ENCODE results near the gene CTNNBL1. TPM values are rescaled to one million over a fixed set of nuclear protein-coding genes. Genes with fewer than 3 reads are reported as not detected.

CTNNBL1 gene
- total RNA-seq, 1 donor from 2014 or later: 67.0 TPM

- H3K4me2 ChIP-seq (ENCODE audit: low read length): no peak overlapping the region
- H3K27ac ChIP-seq (ENCODE audit: low read depth, low read length): no peak overlapping the region
- no peaks in the 10 kb centered on the region for H3K9me3 ChIP-seq (ENCODE audit: insufficient read depth, low read depth, low read length)
- peaks cover 8% of the 10 kb centered on the region for H3K36me3 ChIP-seq (ENCODE audit: insufficient read depth, low read length)
- H3K4me1 ChIP-seq (ENCODE audit: insufficient read depth, low read length): no peaks in the 10 kb centered on the region
- Mint-ChIP-seq H3K4me3 (ENCODE audit: unreplicated experiment) (no peak overlapping the region), H3K9me3 (ENCODE audit: unreplicated experiment) (no peaks in the 10 kb centered on the region), H3K27me3 (ENCODE audit: low read depth, unreplicated experiment) (no peaks in the 10 kb centered on the region), H3K36me3 (ENCODE audit: low read depth, unreplicated experiment) (peaks cover 28% of the 10 kb centered on the region), H3K4me1 (ENCODE audit: low read depth, unreplicated experiment) (no peaks in the 10 kb centered on the region), H3K27ac (ENCODE audit: unreplicated experiment) (no peak overlapping the region)
- H3K4me3 ChIP-seq (ENCODE audit: insufficient read depth, low read depth, low read length): no peak overlapping the region
- H3K27me3 ChIP-seq (ENCODE audit: insufficient read depth, low read length): no peaks in the 10 kb centered on the region
- no peak for TF ChIP-seq EZH2 (IDR thresholded peaks at IDR 0.05; ENCODE audit: insufficient read depth, low read length)
- no peak for TF ChIP-seq CTCF (IDR thresholded peaks at IDR 0.05; ENCODE audit: insufficient read depth, low read depth, low read length)
- FAIRE-seq: no peak
- no peak for DNase-seq (ENCODE audit: low read depth)
- H3K79me2 ChIP-seq (ENCODE audit: insufficient read depth, low read length): no peaks in the 10 kb centered on the region
- H2AFZ ChIP-seq (ENCODE audit: low read depth, low read length): no peak overlapping the region
- no peak overlapping the region for H3K9ac ChIP-seq (ENCODE audit: low read length)
- H4K20me1 ChIP-seq (ENCODE audit: insufficient read depth, low read length): no peaks in the 10 kb centered on the region
Measured at GRCh38 chr20:37863289-37863688, 169.5 kb downstream of the CTNNBL1 start.

GRCh38 chr20:37864298-37864697, 170.5 kb downstream of the CTNNBL1 start:
- Histone ChIP-seq H3K9ac (ENCODE audit: low read length) (no peak overlapping the region), H3K27ac (ENCODE audit: low read depth, low read length) (no peak overlapping the region), H3K4me3 (ENCODE audit: insufficient read depth, low read depth, low read length) (no peak overlapping the region), H3K27me3 (ENCODE audit: insufficient read depth, low read length) (no peaks in the 10 kb centered on the region), H3K79me2 (ENCODE audit: insufficient read depth, low read length) (no peaks in the 10 kb centered on the region), H3K4me2 (ENCODE audit: low read length) (no peak overlapping the region), H4K20me1 (ENCODE audit: insufficient read depth, low read length) (no peaks in the 10 kb centered on the region), H3K9me3 (ENCODE audit: insufficient read depth, low read depth, low read length) (no peaks in the 10 kb centered on the region), H3K4me1 (ENCODE audit: insufficient read depth, low read length) (no peaks in the 10 kb centered on the region), H3K36me3 (ENCODE audit: insufficient read depth, low read length) (peaks cover 8% of the 10 kb centered on the region), H2AFZ (ENCODE audit: low read depth, low read length) (no peak overlapping the region)
- TF ChIP-seq CTCF (IDR thresholded peaks at IDR 0.05; ENCODE audit: insufficient read depth, low read depth, low read length) (no peak), EZH2 (IDR thresholded peaks at IDR 0.05; ENCODE audit: insufficient read depth, low read length) (no peak)
- Mint-ChIP-seq H3K36me3 (ENCODE audit: low read depth, unreplicated experiment) (peaks cover 23% of the 10 kb centered on the region), H3K4me1 (ENCODE audit: low read depth, unreplicated experiment) (no peaks in the 10 kb centered on the region), H3K27ac (ENCODE audit: unreplicated experiment) (no peak overlapping the region), H3K9me3 (ENCODE audit: unreplicated experiment) (peaks cover 2% of the 10 kb centered on the region), H3K4me3 (ENCODE audit: unreplicated experiment) (no peak overlapping the region), H3K27me3 (ENCODE audit: low read depth, unreplicated experiment) (no peaks in the 10 kb centered on the region)
- FAIRE-seq (no peak), DNase-seq (ENCODE audit: low read depth) (no peak)

DNA sequence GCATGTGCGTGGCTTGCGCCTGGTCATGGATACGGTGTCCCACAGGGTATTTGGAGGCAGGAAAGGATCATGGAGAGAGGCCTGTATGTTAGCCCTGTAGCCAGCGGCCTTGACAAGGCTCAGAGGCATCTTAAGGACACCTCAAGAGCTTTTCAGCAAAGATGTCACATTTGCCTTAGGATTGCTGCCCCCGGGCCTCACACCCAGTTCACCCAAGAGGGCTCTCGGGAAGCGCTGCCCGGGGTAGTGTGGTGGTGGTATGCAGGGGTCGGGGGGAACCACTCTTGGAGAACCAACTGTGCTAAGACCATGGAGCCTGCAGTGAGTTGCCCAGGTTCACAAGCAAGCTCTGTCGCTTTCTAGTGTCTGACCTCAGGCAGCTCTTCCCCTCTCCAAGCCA, 172.2 kb downstream of the CTNNBL1 start:
- Histone ChIP-seq H3K79me2 (ENCODE audit: insufficient read depth, low read length) (no peaks in the 10 kb centered on the region), H4K20me1 (ENCODE audit: insufficient read depth, low read length) (no peaks in the 10 kb centered on the region), H3K4me1 (ENCODE audit: insufficient read depth, low read length) (no peaks in the 10 kb centered on the region), H3K9ac (ENCODE audit: low read length) (no peak overlapping the region), H3K36me3 (ENCODE audit: insufficient read depth, low read length) (peaks cover 6% of the 10 kb centered on the region), H2AFZ (ENCODE audit: low read depth, low read length) (no peak overlapping the region), H3K9me3 (ENCODE audit: insufficient read depth, low read depth, low read length) (no peaks in the 10 kb centered on the region), H3K4me3 (ENCODE audit: insufficient read depth, low read depth, low read length) (no peak overlapping the region), H3K27me3 (ENCODE audit: insufficient read depth, low read length) (no peaks in the 10 kb centered on the region), H3K27ac (ENCODE audit: low read depth, low read length) (no peak overlapping the region), H3K4me2 (ENCODE audit: low read length) (no peak overlapping the region)
- no peak for FAIRE-seq
- DNase-seq (ENCODE audit: low read depth): no peak
- no peak overlapping the region for H3K27ac Mint-ChIP-seq (ENCODE audit: unreplicated experiment)
- H3K4me1 Mint-ChIP-seq (ENCODE audit: low read depth, unreplicated experiment): no peaks in the 10 kb centered on the region
- no peak overlapping the region for H3K4me3 Mint-ChIP-seq (ENCODE audit: unreplicated experiment)
- peaks cover 20% of the 10 kb centered on the region for H3K36me3 Mint-ChIP-seq (ENCODE audit: low read depth, unreplicated experiment)
- no peaks in the 10 kb centered on the region for H3K27me3 Mint-ChIP-seq (ENCODE audit: low read depth, unreplicated experiment)
- TF ChIP-seq CTCF (IDR thresholded peaks at IDR 0.05; ENCODE audit: insufficient read depth, low read depth, low read length): no peak
- TF ChIP-seq EZH2 (IDR thresholded peaks at IDR 0.05; ENCODE audit: insufficient read depth, low read length): no peak
- peaks cover 2% of the 10 kb centered on the region for H3K9me3 Mint-ChIP-seq (ENCODE audit: unreplicated experiment)
